Astrocyte of the cerebellum (primary cell): ENCODE results near the gene CDH4.

ENCODE experiments used
- DNase-seq: peaks from one replicate; pipeline ENCODE4 v3.0.0-alpha.2; 2011; ENCODE audit warnings: low read depth
- H3K4me3 ChIP-seq: 2 replicates; pipeline ENCODE4 v1.5.1; 2011; ENCODE audit warnings: mild to moderate bottlenecking, low read depth, low read length, moderate library complexity
- in situ Hi-C: cut with HindIII; loops from 2 replicates; pipeline ENCODE4 v1.10.0; 2017; ENCODE audit warnings: low sequenced_read_pairs
- TF ChIP-seq, protein P1 (sequence below): IDR thresholded peaks from 2 replicates; pipeline ENCODE4 v1.5.1; 2012; ENCODE audit warnings: low read length, low read depth, moderate library complexity, mild to moderate bottlenecking; ENCODE audit errors: missing control alignments

CDH4 gene

DNA sequence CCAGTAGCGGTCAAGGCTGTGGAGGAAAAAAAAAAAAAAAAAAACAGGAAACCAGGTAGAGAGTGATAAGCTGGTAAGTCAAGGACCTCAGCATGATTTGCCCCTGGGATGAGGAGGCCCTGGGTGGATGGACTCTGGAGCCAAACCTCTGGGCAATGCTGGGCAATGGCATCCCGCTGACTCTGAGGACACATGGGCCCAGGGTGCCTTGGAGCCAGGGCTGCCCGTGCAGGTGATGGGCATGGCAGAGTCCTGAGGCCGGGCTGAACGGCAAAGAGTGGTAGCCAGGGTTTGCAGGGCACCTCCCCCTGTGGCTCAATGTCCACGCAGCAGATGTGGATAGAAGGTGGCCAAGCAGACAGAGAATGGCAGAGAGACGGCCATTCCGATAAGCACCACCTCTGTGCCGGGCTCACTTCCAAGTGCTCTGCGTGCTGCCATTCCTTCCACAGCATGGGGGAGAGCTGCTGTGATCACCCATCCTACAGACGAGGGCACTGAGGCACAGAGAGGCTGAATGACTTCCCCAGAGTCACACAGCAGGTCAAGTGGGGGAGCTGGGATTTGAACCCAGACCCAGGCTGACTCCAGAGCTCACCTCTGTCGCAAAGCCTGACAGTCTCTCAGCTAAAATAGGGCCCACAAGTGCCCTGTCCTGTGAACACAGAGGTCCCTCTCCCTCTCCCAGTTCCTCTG lies 353.9 kb downstream of the CDH4 start:
- in situ Hi-C loops, result no loop called here
- no peak overlapping the region for H3K4me3 ChIP-seq
- no peak for DNase-seq
- TF ChIP-seq, protein P1, sequence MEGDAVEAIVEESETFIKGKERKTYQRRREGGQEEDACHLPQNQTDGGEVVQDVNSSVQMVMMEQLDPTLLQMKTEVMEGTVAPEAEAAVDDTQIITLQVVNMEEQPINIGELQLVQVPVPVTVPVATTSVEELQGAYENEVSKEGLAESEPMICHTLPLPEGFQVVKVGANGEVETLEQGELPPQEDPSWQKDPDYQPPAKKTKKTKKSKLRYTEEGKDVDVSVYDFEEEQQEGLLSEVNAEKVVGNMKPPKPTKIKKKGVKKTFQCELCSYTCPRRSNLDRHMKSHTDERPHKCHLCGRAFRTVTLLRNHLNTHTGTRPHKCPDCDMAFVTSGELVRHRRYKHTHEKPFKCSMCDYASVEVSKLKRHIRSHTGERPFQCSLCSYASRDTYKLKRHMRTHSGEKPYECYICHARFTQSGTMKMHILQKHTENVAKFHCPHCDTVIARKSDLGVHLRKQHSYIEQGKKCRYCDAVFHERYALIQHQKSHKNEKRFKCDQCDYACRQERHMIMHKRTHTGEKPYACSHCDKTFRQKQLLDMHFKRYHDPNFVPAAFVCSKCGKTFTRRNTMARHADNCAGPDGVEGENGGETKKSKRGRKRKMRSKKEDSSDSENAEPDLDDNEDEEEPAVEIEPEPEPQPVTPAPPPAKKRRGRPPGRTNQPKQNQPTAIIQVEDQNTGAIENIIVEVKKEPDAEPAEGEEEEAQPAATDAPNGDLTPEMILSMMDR, result no peak

DNA sequence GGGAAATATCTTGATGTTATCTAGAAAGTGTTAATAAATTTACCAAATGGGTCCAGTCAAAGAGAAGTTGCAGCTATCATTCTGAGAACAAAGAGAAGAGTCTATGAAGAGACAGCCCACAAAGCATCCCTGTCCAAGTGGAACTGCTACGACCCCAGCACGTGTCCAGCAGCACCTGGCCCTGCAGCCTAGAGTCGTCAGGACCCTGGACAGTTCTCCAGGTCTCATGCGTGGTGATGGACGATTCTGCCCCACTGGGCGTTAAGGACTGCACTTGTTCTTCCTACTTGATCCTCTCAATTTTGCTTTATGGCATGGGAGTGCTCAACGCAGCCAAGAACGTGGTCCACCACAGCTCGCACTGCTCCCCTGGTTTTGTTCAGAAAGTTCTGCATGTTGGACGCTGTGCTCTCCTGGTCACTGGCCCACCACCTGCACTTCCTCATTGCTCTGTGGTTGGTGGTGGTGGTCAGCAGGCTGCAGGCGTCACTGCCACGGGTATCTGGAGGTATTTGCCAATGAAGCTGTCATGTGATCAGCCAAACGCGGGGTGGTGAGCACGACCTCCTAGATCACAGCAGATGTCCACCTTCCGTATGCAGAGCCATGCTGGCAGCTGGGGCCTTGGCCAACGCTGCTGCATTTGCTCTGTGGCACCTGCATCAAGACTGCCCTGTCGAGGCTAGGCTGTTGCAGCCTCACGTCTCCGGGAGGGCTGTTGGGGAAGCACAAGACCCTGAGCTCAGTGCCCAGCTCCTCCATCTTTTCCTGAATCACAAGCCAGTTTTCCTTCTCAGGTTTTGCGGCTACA lies 356.4 kb downstream of the CDH4 start:
- no peak overlapping the region for H3K4me3 ChIP-seq
- TF ChIP-seq, protein P1, result no peak
- in situ Hi-C loops, result no loop called here
- DNase-seq, result no peak

DNA sequence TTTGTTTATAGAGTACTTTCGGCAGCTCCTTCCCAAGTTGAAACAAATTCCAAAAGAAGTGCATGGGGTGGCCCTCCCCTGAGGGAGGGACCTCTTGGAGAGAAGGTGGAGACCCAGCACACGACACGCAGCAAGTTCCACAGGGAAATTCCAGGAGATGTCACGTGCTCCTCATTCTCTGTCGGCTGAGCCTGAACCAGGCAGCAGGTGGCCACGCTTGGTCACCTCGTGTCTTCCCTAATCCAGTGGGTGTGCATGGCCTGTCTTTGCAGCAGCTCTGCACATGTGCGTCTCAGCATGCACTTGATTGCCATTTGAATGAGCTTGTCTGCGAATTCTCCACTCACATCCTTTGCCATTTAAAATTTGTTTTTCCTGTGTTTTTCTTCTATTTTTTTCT lies 357.4 kb downstream of the CDH4 start:
- no peak overlapping the region for H3K4me3 ChIP-seq
- TF ChIP-seq, protein P1, result no peak
- in situ Hi-C loops, result no loop called here
- DNase-seq, result no peak

DNA sequence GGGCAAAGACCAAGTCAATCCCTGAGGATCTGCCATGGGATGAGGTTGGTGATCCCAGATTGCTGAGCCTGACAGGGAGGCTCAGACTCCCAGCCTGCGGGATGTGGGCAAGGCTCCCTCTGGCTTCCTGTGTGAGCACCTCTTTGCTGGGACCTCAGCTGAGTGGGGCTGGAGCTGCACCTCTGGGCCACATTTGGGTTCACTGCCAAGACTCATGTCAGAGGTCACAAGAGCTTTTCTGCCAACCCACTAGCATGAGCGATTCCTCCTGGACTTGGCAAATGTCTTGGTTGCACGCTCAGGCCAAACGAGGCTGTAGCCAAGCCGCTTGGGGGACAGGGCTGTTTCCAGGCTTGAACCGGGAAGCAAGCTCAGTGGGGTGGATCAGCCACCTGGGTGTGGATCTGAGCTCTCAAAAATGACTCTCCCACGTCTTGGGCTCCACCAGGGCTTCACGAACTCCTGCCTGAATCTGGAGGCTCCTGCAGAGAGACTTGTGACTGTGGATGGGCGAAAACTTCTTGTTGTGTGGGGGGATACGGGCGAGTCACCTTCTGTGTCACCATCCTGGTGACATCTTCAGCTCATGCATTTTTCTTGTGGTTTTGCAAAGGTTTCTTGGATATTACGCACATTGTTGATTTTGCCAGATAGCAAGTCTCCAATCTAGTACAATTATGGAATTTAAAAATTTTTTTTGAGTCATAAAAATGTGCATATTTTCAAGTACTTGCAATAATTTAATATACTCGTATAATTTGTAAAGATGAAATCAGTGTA lies 359.5 kb downstream of the CDH4 start:
- no peak overlapping the region for H3K4me3 ChIP-seq
- TF ChIP-seq, protein P1, result no peak
- no peak for DNase-seq
- in situ Hi-C loops, result no loop called here

DNA sequence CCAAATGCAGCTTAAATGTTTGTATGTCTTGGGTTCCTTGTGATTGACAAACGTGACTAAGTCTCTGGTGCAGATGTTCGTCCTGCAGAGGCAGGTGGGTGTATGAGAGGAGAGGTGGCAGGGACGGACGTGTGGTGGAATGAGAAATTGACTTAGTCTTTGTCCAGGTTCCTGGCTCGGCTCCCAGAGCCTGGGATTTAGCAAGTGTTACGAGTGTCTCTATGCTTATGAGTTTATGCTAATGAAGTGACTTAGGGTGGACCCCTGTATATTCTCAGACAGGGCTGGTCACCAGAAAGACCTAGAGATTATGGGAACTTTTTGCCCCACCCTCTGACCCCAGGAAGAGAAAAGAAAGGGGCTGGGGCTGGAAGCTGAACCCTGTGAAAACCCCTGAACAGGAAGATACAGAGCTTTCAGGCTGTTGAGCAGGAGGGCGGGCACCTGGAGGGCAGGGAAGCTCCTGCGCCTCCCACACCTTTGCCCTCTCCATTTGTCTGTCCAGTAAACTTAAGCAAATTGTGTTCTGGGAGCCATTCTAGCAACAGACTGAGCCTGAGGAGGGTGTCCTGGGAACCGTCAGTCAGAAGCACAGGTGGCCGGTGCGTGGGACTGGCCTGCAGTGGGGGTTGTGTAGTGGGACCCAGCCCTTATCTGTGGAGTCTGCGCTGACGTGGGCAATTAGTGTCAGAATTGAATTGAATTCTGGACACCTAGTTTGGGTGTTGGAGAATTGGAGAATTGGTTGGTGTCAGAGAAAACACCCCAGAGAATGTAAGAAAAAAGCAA lies 362.1 kb downstream of the CDH4 start:
- DNase-seq, result no peak
- TF ChIP-seq, protein P1, result no peak
- in situ Hi-C loops, result no loop called here
- no peak overlapping the region for H3K4me3 ChIP-seq

DNA sequence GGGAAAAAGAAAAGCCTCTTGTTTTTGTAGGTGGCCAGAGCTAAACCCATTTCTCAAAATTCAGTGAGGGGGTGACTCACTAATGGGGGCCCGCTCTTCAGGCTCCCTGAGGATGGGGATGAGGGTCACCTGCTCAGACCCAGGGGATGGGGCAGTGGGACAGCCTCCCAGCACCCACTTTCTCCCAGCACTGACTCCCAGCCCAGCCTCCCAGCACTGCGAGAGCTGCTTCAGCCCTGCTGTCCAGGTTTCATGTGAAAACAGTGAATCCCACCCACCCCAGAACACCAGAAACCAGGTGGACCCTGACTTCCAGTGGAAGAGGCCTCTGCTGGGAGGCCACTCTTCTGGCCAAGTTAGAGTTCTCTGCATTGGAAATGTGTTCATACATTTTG lies 362.6 kb downstream of the CDH4 start:
- H3K4me3 ChIP-seq, result no peak overlapping the region
- in situ Hi-C loops, result no loop called here
- DNase-seq, result no peak
- TF ChIP-seq, protein P1, result no peak
